Ovary (tissue), 3 donors: ENCODE measurements around the gene NCOA1.

Source experiments
- CTCF ChIP-seq, 3 donors: fragments of 450-650 bp in 2 of 3; fragments of 200-600 bp in 1 of 3; IDR thresholded peaks; one replicate each; pipeline versions ENCODE4 v1.5.1 to v1.8.0; 2016 to 2022; ENCODE audit warnings: antibody characterized with exemption in 3 of 3, mild to moderate bottlenecking in 1 of 3
- EP300 ChIP-seq: sonication (generic); formaldehyde crosslinking; IDR thresholded peaks from one replicate; pipeline ENCODE4 v1.6.1; 2017; ENCODE audit warnings: antibody characterized with exemption
- POLR2A ChIP-seq: fragments of 450-650 bp; IDR thresholded peaks from one replicate; pipeline ENCODE4 v1.6.1; 2017; ENCODE audit warnings: antibody characterized with exemption, mild to moderate bottlenecking, moderate library complexity
- donor health status: DM: no; HTN: no; CAD: no.

DNA sequence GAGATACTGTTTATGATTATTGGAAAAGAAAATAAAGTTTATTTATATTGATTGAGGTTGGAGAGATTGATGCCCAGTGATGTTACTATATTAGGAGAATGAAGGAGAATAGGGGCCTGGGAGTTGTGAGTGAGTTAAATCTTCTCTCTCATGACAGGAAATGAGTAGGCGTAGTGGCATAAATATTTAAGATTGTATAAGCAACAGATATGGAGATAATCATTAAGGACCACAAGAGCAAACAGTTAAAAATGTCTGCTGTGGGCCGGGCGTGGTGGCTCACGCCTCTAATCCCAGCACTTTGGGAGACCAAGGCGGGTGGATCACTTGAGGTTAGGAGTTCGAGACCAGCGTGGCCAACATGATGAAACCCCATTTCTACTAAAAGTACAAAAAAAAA lies 239.4 kb downstream of the NCOA1 start:
- no peak for TF ChIP-seq CTCF (IDR thresholded peaks at IDR 0.05)
- TF ChIP-seq EP300: no peak
- no peak for TF ChIP-seq POLR2A
